ENCODE results near the gene HOXC6.

HOXC6 gene

GRCh38 chr12:54006559-54007220 lies 21.6 kb upstream of the HOXC6 start:
- ATAC-seq: no peak
- TF ChIP-seq ZNF8 (CRISPR knock-in tag; IDR thresholded peaks at IDR 0.05): no peak
- TF ChIP-seq TOX (CRISPR knock-in tag; IDR thresholded peaks at IDR 0.05; ENCODE audit: borderline replicate concordance): no peak
- no peak for TF ChIP-seq ZNF565 (CRISPR knock-in tag; conservative IDR thresholded peaks at IDR 0.05; ENCODE audit: low read depth)
- TF ChIP-seq CREB5 (CRISPR knock-in tag; IDR thresholded peaks at IDR 0.05; ENCODE audit: low read depth): no peak
- no peak for TF ChIP-seq CSDC2 (CRISPR knock-in tag; IDR thresholded peaks at IDR 0.05)
- TF ChIP-seq ZFP30 (CRISPR knock-in tag; IDR thresholded peaks at IDR 0.05): no peak
- no peak for TF ChIP-seq BACH2 (CRISPR knock-in tag; IDR thresholded peaks at IDR 0.05; ENCODE audit: borderline replicate concordance)
- TF ChIP-seq PPARA (CRISPR knock-in tag; IDR thresholded peaks at IDR 0.05; ENCODE audit: borderline replicate concordance): no peak
- TF ChIP-seq TCF4 (CRISPR knock-in tag; IDR thresholded peaks at IDR 0.05; ENCODE audit: borderline replicate concordance): no peak
- no peak for TF ChIP-seq ZFP3 (CRISPR knock-in tag; IDR thresholded peaks at IDR 0.05)
- TF ChIP-seq TSHZ2 (CRISPR knock-in tag; IDR thresholded peaks at IDR 0.05): no peak
- no peak for TF ChIP-seq POU6F1 (CRISPR knock-in tag; IDR thresholded peaks at IDR 0.05; ENCODE audit: borderline replicate concordance, low read depth)
- TF ChIP-seq, protein P1, sequence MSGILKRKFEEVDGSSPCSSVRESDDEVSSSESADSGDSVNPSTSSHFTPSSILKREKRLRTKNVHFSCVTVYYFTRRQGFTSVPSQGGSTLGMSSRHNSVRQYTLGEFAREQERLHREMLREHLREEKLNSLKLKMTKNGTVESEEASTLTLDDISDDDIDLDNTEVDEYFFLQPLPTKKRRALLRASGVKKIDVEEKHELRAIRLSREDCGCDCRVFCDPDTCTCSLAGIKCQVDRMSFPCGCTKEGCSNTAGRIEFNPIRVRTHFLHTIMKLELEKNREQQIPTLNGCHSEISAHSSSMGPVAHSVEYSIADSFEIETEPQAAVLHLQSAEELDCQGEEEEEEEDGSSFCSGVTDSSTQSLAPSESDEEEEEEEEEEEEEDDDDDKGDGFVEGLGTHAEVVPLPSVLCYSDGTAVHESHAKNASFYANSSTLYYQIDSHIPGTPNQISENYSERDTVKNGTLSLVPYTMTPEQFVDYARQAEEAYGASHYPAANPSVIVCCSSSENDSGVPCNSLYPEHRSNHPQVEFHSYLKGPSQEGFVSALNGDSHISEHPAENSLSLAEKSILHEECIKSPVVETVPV (CRISPR knock-in tag; IDR thresholded peaks at IDR 0.05): no peak
- TF ChIP-seq GLIS3 (CRISPR knock-in tag; IDR thresholded peaks at IDR 0.05): no peak

- TF ChIP-seq ZFP3 (CRISPR knock-in tag; IDR thresholded peaks at IDR 0.05) (no peak), TSHZ2 (CRISPR knock-in tag; IDR thresholded peaks at IDR 0.05) (no peak), ZC3H10 (CRISPR knock-in tag; IDR thresholded peaks at IDR 0.05) (no peak), ISL1 (CRISPR knock-in tag; IDR thresholded peaks at IDR 0.05) (no peak), BACH2 (CRISPR knock-in tag; IDR thresholded peaks at IDR 0.05; ENCODE audit: borderline replicate concordance) (no peak), ESRRG (CRISPR knock-in tag; IDR thresholded peaks at IDR 0.05) (no peak), SNAI2 (CRISPR knock-in tag; IDR thresholded peaks at IDR 0.05) (no peak), TCF4 (CRISPR knock-in tag; IDR thresholded peaks at IDR 0.05; ENCODE audit: borderline replicate concordance) (no peak)
- ATAC-seq: no peak
Measured at GRCh38 chr12:54007538-54008259, 20.5 kb upstream of the HOXC6 start.

GRCh38 chr12:54008260-54008552 lies 20.0 kb upstream of the HOXC6 start:
- no peak for ATAC-seq
- TF ChIP-seq, protein P1 (CRISPR knock-in tag; IDR thresholded peaks at IDR 0.05): no peak
- TF ChIP-seq ISL1 (CRISPR knock-in tag; IDR thresholded peaks at IDR 0.05): no peak
- no peak for TF ChIP-seq ESRRG (CRISPR knock-in tag; IDR thresholded peaks at IDR 0.05)
- no peak for TF ChIP-seq OSR1 (CRISPR knock-in tag; IDR thresholded peaks at IDR 0.05)
- TF ChIP-seq ZFP30 (CRISPR knock-in tag; IDR thresholded peaks at IDR 0.05): no peak
- no peak for TF ChIP-seq TOX (CRISPR knock-in tag; IDR thresholded peaks at IDR 0.05; ENCODE audit: borderline replicate concordance)
- TF ChIP-seq TCF4 (CRISPR knock-in tag; IDR thresholded peaks at IDR 0.05; ENCODE audit: borderline replicate concordance): no peak
- no peak for TF ChIP-seq BACH2 (CRISPR knock-in tag; IDR thresholded peaks at IDR 0.05; ENCODE audit: borderline replicate concordance)
- no peak for TF ChIP-seq ZFP3 (CRISPR knock-in tag; IDR thresholded peaks at IDR 0.05)
- TF ChIP-seq ZNF70 (CRISPR knock-in tag; IDR thresholded peaks at IDR 0.05): no peak
- TF ChIP-seq RARB (CRISPR knock-in tag; IDR thresholded peaks at IDR 0.05): no peak
- no peak for TF ChIP-seq ARNTL (CRISPR knock-in tag; IDR thresholded peaks at IDR 0.05; ENCODE audit: borderline replicate concordance, low read depth)
- TF ChIP-seq POU6F1 (CRISPR knock-in tag; IDR thresholded peaks at IDR 0.05; ENCODE audit: borderline replicate concordance, low read depth): no peak

Data from SK-N-SH treated with all-trans-retinoic acid at 6 μM for 48 hours (cell line).